GM19467 (cell line): ENCODE results near the gene WFS1.

Experiments
- ATAC-seq: cut with Tn5 transposase; IDR thresholded peaks from one replicate; pipeline ENCODE4 v1.9.1; 2021; ENCODE audit warnings: mild to moderate bottlenecking, moderate library complexity; ENCODE audit not compliant: unreplicated experiment

The WFS1 gene

GRCh38 chr4:6298852-6299251, 29.2 kb downstream of the WFS1 start:
- ATAC-seq: no peak

- no peak for ATAC-seq
These were observed 30.2 kb downstream of the WFS1 start for GRCh38 chr4:6299875-6300274.

GRCh38 chr4:6300359-6300758, 30.7 kb downstream of the WFS1 start:
- ATAC-seq: no peak

- no peak for ATAC-seq
These were observed 31.5 kb downstream of the WFS1 start for GRCh38 chr4:6301051-6301731.

- ATAC-seq: no peak
These were observed 32.2 kb downstream of the WFS1 start for GRCh38 chr4:6301732-6302442.

GRCh38 chr4:6302869-6303268, 33.2 kb downstream of the WFS1 start:
- ATAC-seq: no peak

- ATAC-seq: no peak
These were observed 34.3 kb downstream of the WFS1 start for GRCh38 chr4:6303943-6304342.

- no peak for ATAC-seq
These were observed 36.6 kb downstream of the WFS1 start for GRCh38 chr4:6306299-6306698.

GRCh38 chr4:6307230-6307629, 37.6 kb downstream of the WFS1 start:
- no peak for ATAC-seq

GRCh38 chr4:6307891-6308290, 38.2 kb downstream of the WFS1 start:
- no peak for ATAC-seq

GRCh38 chr4:6308899-6309643, 39.4 kb downstream of the WFS1 start:
- no peak for ATAC-seq

GRCh38 chr4:6309777-6310176, 40.1 kb downstream of the WFS1 start:
- ATAC-seq: no peak

- no peak for ATAC-seq
These were observed 43.6 kb downstream of the WFS1 start for GRCh38 chr4:6313216-6313615.

- ATAC-seq: no peak
These were observed 46.9 kb downstream of the WFS1 start for GRCh38 chr4:6316461-6317003.

GRCh38 chr4:6318206-6318605, 48.6 kb downstream of the WFS1 start:
- no peak for ATAC-seq

- ATAC-seq: no peak
These were observed 50.0 kb downstream of the WFS1 start for GRCh38 chr4:6319530-6320150.

GRCh38 chr4:6320663-6321062, 51.0 kb downstream of the WFS1 start:
- no peak for ATAC-seq

GRCh38 chr4:6321361-6321760, 51.7 kb downstream of the WFS1 start:
- no peak for ATAC-seq

- ATAC-seq: no peak
These were observed 52.6 kb downstream of the WFS1 start for GRCh38 chr4:6322067-6322760.

GRCh38 chr4:6322761-6323566, 53.3 kb downstream of the WFS1 start:
- ATAC-seq: no peak
